PC-9 (cell line): Measurements from ENCODE around the gene ELOA2. TPM values are rescaled to one million over a fixed set of nuclear protein-coding genes. Genes with fewer than 3 reads are reported as not detected.

Source experiments
- BruUV-seq: library from RNA; stranded (reverse); fragments of 400-500 nt; replicated peaks from 2 replicates; lab custom pipeline; 2021; lab: Mats Ljungman, UMichigan
- CTCF ChIA-PET: fragments of 300-600 bp; sonication (Branson Sonifier 250); formaldehyde crosslinking; loops from one replicate; lab custom pipeline; 2022; ENCODE audit warnings: antibody characterized with exemption; lab: Charles Lee
- POLR2A ChIA-PET: fragments of 300-600 bp; sonication (Branson Sonifier 250); formaldehyde crosslinking; loops from one replicate; lab custom pipeline; 2022; ENCODE audit warnings: antibody characterized with exemption; ENCODE audit not compliant: unreplicated experiment; lab: Charles Lee
- DNase-seq, 2 experiments: peaks; one replicate each; pipeline versions ENCODE4 v3.0.0 to v3.0.0-alpha.2; 2015 to 2022; ENCODE audit warnings: mixed read lengths in 1 of 2
- H2AFZ ChIP-seq: fragments of 200-600 bp; sonication (generic); 2 replicates; pipeline ENCODE4 v1.8.1; 2017; ENCODE audit warnings: antibody characterized with exemption
- H3F3A ChIP-seq: fragments of 200-600 bp; sonication (generic); 2 replicates; pipeline ENCODE4 v1.8.1; 2017; ENCODE audit warnings: antibody characterized with exemption, mild to moderate bottlenecking, low read depth; ENCODE audit not compliant: insufficient read depth
- H3K27ac ChIP-seq: fragments of 200-600 bp; sonication (generic); 2 replicates; pipeline ENCODE4 v1.6.1; 2016; ENCODE audit warnings: mixed run types
- H3K27me3 ChIP-seq: fragments of 200-600 bp; sonication (generic); 2 replicates; pipeline ENCODE4 v1.6.1; 2016; ENCODE audit warnings: low read depth, mixed run types; ENCODE audit not compliant: insufficient read depth
- H3K36me3 ChIP-seq: fragments of 200-600 bp; sonication (generic); 2 replicates; pipeline ENCODE4 v1.6.1; 2016; ENCODE audit warnings: low read depth, mixed run types
- H3K4me1 ChIP-seq: fragments of 200-600 bp; sonication (generic); replicated peaks from 2 replicates; pipeline ENCODE4 v1.6.1; 2016; ENCODE audit warnings: mixed run types; ENCODE audit not compliant: insufficient read depth
- H3K4me2 ChIP-seq: fragments of 200-600 bp; sonication (generic); 2 replicates; pipeline ENCODE4 v1.6.1; 2017; ENCODE audit warnings: mixed run types
- H3K4me3 ChIP-seq: fragments of 200-600 bp; sonication (generic); 2 replicates; pipeline ENCODE4 v1.6.1; 2016; ENCODE audit warnings: mixed run types
- H3K79me2 ChIP-seq: fragments of 200-600 bp; sonication (generic); 2 replicates; pipeline ENCODE4 v1.6.1; 2017; ENCODE audit warnings: low read depth, mixed run types
- H3K9me2 ChIP-seq: fragments of 200-600 bp; sonication (generic); 2 replicates; pipeline ENCODE4 v1.8.1; 2017; ENCODE audit warnings: mild to moderate bottlenecking; ENCODE audit not compliant: insufficient read depth
- H3K9me3 ChIP-seq: fragments of 200-600 bp; sonication (generic); 2 replicates; pipeline ENCODE4 v1.8.1; 2016; ENCODE audit warnings: low read depth; ENCODE audit not compliant: insufficient read depth
- H4K20me1 ChIP-seq: fragments of 200-600 bp; sonication (generic); 2 replicates; pipeline ENCODE4 v1.8.1; 2017; ENCODE audit not compliant: insufficient read depth
- CTCF ChIP-seq: fragments of 200-600 bp; sonication (generic); conservative IDR thresholded peaks from 2 replicates; pipeline ENCODE4 v1.6.1; 2017; ENCODE audit warnings: mixed run types, antibody characterized with exemption, mild to moderate bottlenecking, moderate library complexity
- EZH2 ChIP-seq: fragments of 200-600 bp; sonication (generic); IDR thresholded peaks from 2 replicates; pipeline ENCODE4 v1.8.0; 2017; ENCODE audit warnings: antibody characterized with exemption, low read depth
- intact Hi-C: fragments of 100-400 bp; cut with micrococcal nuclease; formaldehyde crosslinking; loops from one replicate; pipeline ENCODE4 v1.10.0; 2022; ENCODE audit not compliant: unreplicated experiment
- total RNA-seq: library from RNA; stranded (reverse); gene quantifications from 2 replicates; pipeline ENCODE4 v1.2.3, GENCODE V29; 2021

ELOA2 gene
- total RNA-seq, 1 experiment from 2014 or later, result not detected

- Histone ChIP-seq H3K9me3 (no peaks in the 10 kb centered on the region; the same call in 1 of the 2 replicates), H3F3A (no peaks in the 10 kb centered on the region), H3K4me2 (no peak overlapping the region), H2AFZ (no peak overlapping the region), H3K4me3 (no peak overlapping the region), H4K20me1 (no peaks in the 10 kb centered on the region), H3K79me2 (no peaks in the 10 kb centered on the region), H3K36me3 (no peaks in the 10 kb centered on the region), H3K9me2 (no peaks in the 10 kb centered on the region), H3K4me1 (peaks cover 10% of the 10 kb centered on the region), H3K27me3 (no peaks in the 10 kb centered on the region), H3K27ac (no peak overlapping the region)
- intact Hi-C loops, result no loop called here
- BruUV-seq, result no TSS peak
- POLR2A ChIA-PET, result no interaction called here
- no peak for TF ChIP-seq CTCF
- TF ChIP-seq EZH2, result no peak
- no peak for DNase-seq
- CTCF ChIA-PET, result no interaction called here
Observed at GRCh38 chr18:47077111-47077510, 41.7 kb upstream of the ELOA2 start.

DNA sequence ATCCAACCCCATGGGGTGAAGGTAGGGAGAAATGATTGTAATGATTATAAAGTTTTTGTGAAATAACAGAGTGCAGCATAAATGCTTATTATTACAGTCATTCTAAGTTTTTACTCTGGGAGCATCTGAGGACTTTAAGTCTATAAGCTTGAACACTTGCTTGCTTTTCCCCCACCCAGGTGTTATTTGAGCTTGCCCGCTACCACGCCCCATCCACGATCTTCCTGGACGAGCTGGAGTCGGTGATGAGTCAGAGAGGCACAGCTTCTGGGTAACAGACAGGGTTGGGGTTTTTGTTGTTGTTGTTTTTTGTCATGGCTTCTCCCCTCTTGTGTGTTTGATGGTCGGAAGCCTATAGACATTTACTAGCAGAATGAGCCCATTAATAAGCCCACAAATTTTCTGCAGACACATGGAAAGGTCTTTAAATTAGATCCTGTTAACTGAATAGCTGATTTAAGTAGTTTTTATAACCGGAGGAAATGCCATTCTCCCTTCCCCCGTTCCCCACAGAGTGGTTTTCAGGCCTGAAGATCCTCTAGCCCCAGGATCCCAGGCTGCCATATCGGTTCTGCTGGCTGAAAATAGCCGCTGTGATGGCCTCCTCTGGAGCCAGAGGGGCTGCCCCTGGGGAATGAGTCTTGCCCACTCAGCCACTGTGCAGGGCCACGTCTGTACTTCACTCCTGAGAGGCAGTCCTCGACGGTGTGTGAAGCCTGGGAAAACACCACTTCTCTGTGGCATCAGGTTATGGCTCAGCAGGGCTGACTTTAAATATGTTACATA is 39.9 kb upstream of the ELOA2 start:
- TF ChIP-seq CTCF, result no peak
- Histone ChIP-seq H3K27me3 (no peaks in the 10 kb centered on the region), H3K4me2 (peak overlapping the region; percentile 63), H3K27ac (no peak overlapping the region), H3K4me3 (no peak overlapping the region; the same call in 1 of the 2 replicates), H3K36me3 (no peaks in the 10 kb centered on the region), H3K9me2 (no peaks in the 10 kb centered on the region), H3K4me1 (peaks cover 10% of the 10 kb centered on the region), H3K79me2 (no peaks in the 10 kb centered on the region), H3K9me3 (no peaks in the 10 kb centered on the region; the same call in 1 of the 2 replicates), H3F3A (no peaks in the 10 kb centered on the region), H4K20me1 (no peaks in the 10 kb centered on the region), H2AFZ (peak overlapping the region; percentile 72)
- DNase-seq, result peak; percentile 53 to 57
- POLR2A ChIA-PET, result no interaction called here
- CTCF ChIA-PET, result interaction anchor here (1.0 kb wide), 1 partner anchor 25 kb away, joined by 4 read pairs; no protein-coding TSS in a partner anchor
- no TSS peak for BruUV-seq
- intact Hi-C loops, result no loop called here

DNA sequence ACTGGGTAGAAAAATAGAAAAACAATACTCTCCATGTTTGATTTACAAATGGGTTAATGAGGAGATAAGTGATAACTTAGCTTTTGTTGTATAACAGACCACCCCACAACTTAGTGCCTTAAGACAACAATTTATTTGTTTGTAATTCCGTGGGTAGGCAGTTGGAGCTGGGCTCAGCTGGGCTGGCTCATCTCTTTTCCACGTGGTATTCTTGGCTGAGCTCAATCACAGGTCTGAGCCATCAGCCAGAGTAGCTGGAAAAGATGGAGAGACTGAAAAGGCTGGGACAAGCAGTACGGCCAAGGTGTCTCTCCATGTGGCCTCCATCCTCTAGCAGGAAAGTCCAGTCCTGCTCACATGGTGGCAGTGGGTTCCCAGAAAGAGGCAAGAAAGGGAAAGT is 32.2 kb upstream of the ELOA2 start:
- ChIA-PET CTCF (no interaction called here), POLR2A (no interaction called here)
- intact Hi-C loops, result no loop called here
- no peak overlapping the region for H3K4me2 ChIP-seq
- BruUV-seq, result no TSS peak
- H3F3A ChIP-seq, result no peaks in the 10 kb centered on the region
- no peak overlapping the region for H3K27ac ChIP-seq
- TF ChIP-seq CTCF, result no peak
- no peak for TF ChIP-seq EZH2
- H3K4me1 ChIP-seq, result no peaks in the 10 kb centered on the region
- no peaks in the 10 kb centered on the region for H4K20me1 ChIP-seq
- H3K27me3 ChIP-seq, result no peaks in the 10 kb centered on the region
- no peak overlapping the region for H2AFZ ChIP-seq
- no peaks in the 10 kb centered on the region for H3K36me3 ChIP-seq
- no peaks in the 10 kb centered on the region for H3K9me3 ChIP-seq
- DNase-seq, result no peak
- H3K4me3 ChIP-seq, result no peak overlapping the region
- H3K79me2 ChIP-seq, result no peaks in the 10 kb centered on the region
- no peaks in the 10 kb centered on the region for H3K9me2 ChIP-seq
